Inflammatory macrophage (primary cell): ENCODE data around the gene DCTN5.

Source experiments
- DNase-seq, 2 donors: peaks; one replicate each; pipeline ENCODE4 v3.0.0-alpha.2; 2020 to 2022

Gene DCTN5

GRCh38 chr16:23663918-23664317 lies 22.7 kb downstream of the DCTN5 start:
- no peak for DNase-seq

- DNase-seq = no peak
These were observed 25.5 kb downstream of the DCTN5 start for GRCh38 chr16:23666571-23667354.

- DNase-seq = no peak
These were observed 26.0 kb downstream of the DCTN5 start for GRCh38 chr16:23667355-23667659.

GRCh38 chr16:23668225-23668624 lies 27.0 kb downstream of the DCTN5 start:
- no peak for DNase-seq

- no peak for DNase-seq
These were observed 27.6 kb downstream of the DCTN5 start for GRCh38 chr16:23668873-23669272.

GRCh38 chr16:23670137-23670776 lies 29.0 kb downstream of the DCTN5 start:
- DNase-seq = no peak

GRCh38 chr16:23673971-23674614 lies 32.8 kb downstream of the DCTN5 start:
- DNase-seq = no peak

- no peak for DNase-seq
These were observed 35.7 kb downstream of the DCTN5 start for GRCh38 chr16:23676924-23677480.

GRCh38 chr16:23678430-23679273 lies 37.4 kb downstream of the DCTN5 start, which contains the start of gene PLK1:
Gene PLK1, plus strand, starts transcription at chr16:23678889. Its CDS starts 44 bp downstream, at chr16:23678933.
- peak; percentile 82 to 84 for DNase-seq

GRCh38 chr16:23679274-23679985 lies 38.2 kb downstream of the DCTN5 start:
- peak; percentile 27 to 39 for DNase-seq

- DNase-seq = no peak
These were observed 38.7 kb downstream of the DCTN5 start for GRCh38 chr16:23679986-23680336.

- DNase-seq = peak; percentile 37 to 83
These were observed 40.9 kb downstream of the DCTN5 start for GRCh38 chr16:23682181-23682580.

- DNase-seq = no peak
These were observed 42.2 kb downstream of the DCTN5 start for GRCh38 chr16:23683487-23683886.

- no peak for DNase-seq
These were observed 46.0 kb downstream of the DCTN5 start for GRCh38 chr16:23687034-23687808.

GRCh38 chr16:23689442-23690187 lies 48.3 kb downstream of the DCTN5 start:
- DNase-seq = no peak

GRCh38 chr16:23690771-23691482 lies 49.7 kb downstream of the DCTN5 start:
- no peak for DNase-seq

- no peak for DNase-seq
These were observed 50.4 kb downstream of the DCTN5 start for GRCh38 chr16:23691483-23692189.

GRCh38 chr16:23692190-23692837 lies 51.0 kb downstream of the DCTN5 start:
- no peak for DNase-seq

- DNase-seq = no peak
These were observed 53.0 kb downstream of the DCTN5 start for GRCh38 chr16:23694265-23694643.
